Activated CD4-positive, alpha-beta T cell treated with anti-CD3 and anti-CD28 coated beads, Interleukin-2, amount 10 ng/mL, durations not matched to agents 7 days and 5 days (primary cell): ENCODE measurements around the gene TIMM29. TPM values are rescaled to one million over a fixed set of nuclear protein-coding genes. Genes with fewer than 3 reads are reported as not detected.

Source experiments
- total RNA-seq, 2 experiments: library from RNA; stranded (reverse); gene quantifications; one replicate each; pipeline ENCODE4 v1.2.3, GENCODE V29; 2021

Gene TIMM29
- total RNA-seq, 2 experiments from 2014 or later: 17.5 to 22.3 TPM

Other genes starting within 250 kb of the TIMM29 start
- gene QTRT1, start 227.4 kb upstream of the TIMM29 start, total RNA-seq: 10 to 100 TPM; 39.9 to 43.8 TPM
- gene DNM2, start 210.7 kb upstream of the TIMM29 start, total RNA-seq: 100 to 1,000 TPM; 268 to 270 TPM
- gene TMED1, start 92.6 kb upstream of the TIMM29 start, total RNA-seq: 10 to 100 TPM in 1 of 2 experiments, 1 to 10 TPM in 1; 8.6 to 11.2 TPM
- gene C19orf38, start 80.4 kb upstream of the TIMM29 start, total RNA-seq: 1 to 10 TPM; 2.4 TPM
- gene CARM1, start 57.3 kb upstream of the TIMM29 start, total RNA-seq: 10 to 100 TPM; 32.4 to 34.3 TPM
- 10 to 100 TPM; 19.9 to 23.3 TPM for gene YIPF2, start 172 bp upstream of the TIMM29 start, total RNA-seq
- 100 to 1,000 TPM; 111 to 115 TPM for gene SMARCA4, start 32.2 kb downstream of the TIMM29 start, total RNA-seq
- gene LDLR, start 160.7 kb downstream of the TIMM29 start, total RNA-seq: 10 to 100 TPM; 93.0 to 97.1 TPM
- 10 to 100 TPM; 80.4 to 97.3 TPM for gene SPC24, start 227.0 kb downstream of the TIMM29 start, total RNA-seq